K562 (cell line): Measurements from ENCODE around the gene C1QTNF12. TPM values are rescaled to one million over a fixed set of nuclear protein-coding genes. Genes with fewer than 3 reads are reported as not detected.

ENCODE experiments used
- DMBX1 ChIP-seq: fragments of 250-450 bp; sonication (Bioruptor Pico); IDR thresholded peaks from 2 replicates; pipeline ENCODE4 v1.8.0; 2022; ENCODE audit warnings: inconsistent platforms, mild to moderate bottlenecking, moderate library complexity, borderline replicate concordance
- E4F1 ChIP-seq: fragments of 250-450 bp; sonication (Bioruptor Pico); IDR thresholded peaks from 2 replicates; pipeline ENCODE4 v1.5.0; 2021; ENCODE audit warnings: mild to moderate bottlenecking, borderline replicate concordance
- ERF ChIP-seq: fragments of 450-650 bp; formaldehyde crosslinking; IDR thresholded peaks from 2 replicates; pipeline ENCODE4 v1.4.0; 2020; ENCODE audit warnings: mild to moderate bottlenecking, mixed read lengths
- ETV6 ChIP-seq, 3 experiments: fragments of 150-350 bp in 1 of 3; sonication (generic) in 1 of 3; formaldehyde crosslinking in 1 of 3; IDR thresholded peaks; 2 replicates each; pipeline versions ENCODE4 v1.6.1 to v1.8.0; 2014 to 2022; ENCODE audit warnings: borderline replicate concordance in 2 of 3, low read depth in 2 of 3, antibody characterized with exemption in 1 of 3, low read length in 1 of 3, mild to moderate bottlenecking in 1 of 3, missing genetic modification reagents in 1 of 3
- FOXP1 ChIP-seq: sonication (generic); formaldehyde crosslinking; IDR thresholded peaks from 2 replicates; pipeline ENCODE4 v1.8.0; 2022; ENCODE audit warnings: mild to moderate bottlenecking, missing genetic modification reagents
- HMGN3 ChIP-seq: IDR thresholded peaks from 2 replicates; pipeline ENCODE4 v1.6.1; 2011; ENCODE audit warnings: borderline replicate concordance, low read depth, mild to moderate bottlenecking, mixed read lengths, low read length; ENCODE audit not compliant: insufficient read length; ENCODE audit errors: extremely low read depth
- HMGXB4 ChIP-seq: sonication (generic); formaldehyde crosslinking; IDR thresholded peaks from 2 replicates; pipeline ENCODE4 v1.8.1; 2023; ENCODE audit warnings: mild to moderate bottlenecking, missing genetic modification reagents
- KLF1 ChIP-seq: fragments of 450-650 bp; IDR thresholded peaks from 2 replicates; pipeline ENCODE4 v1.6.1; 2016; ENCODE audit warnings: missing genetic modification characterization, missing compliant biosample characterization
- MXD1 ChIP-seq: fragments of 250-450 bp; sonication (Bioruptor Pico); IDR thresholded peaks from 2 replicates; pipeline ENCODE4 v1.8.0; 2021; ENCODE audit warnings: borderline replicate concordance, mild to moderate bottlenecking, moderate library complexity; ENCODE audit not compliant: poor library complexity, severe bottlenecking
- NR2C2 ChIP-seq, 2 experiments: fragments of 200-800 bp in 1 of 2; sonication (Bioruptor generic) in 1 of 2; sonication (generic) in 1 of 2; formaldehyde crosslinking in 1 of 2; IDR thresholded peaks; 2 replicates each; pipeline versions ENCODE4 v1.6.1 to v1.8.0; 2016 to 2022; ENCODE audit warnings: mild to moderate bottlenecking in 1 of 2, missing compliant biosample characterization in 1 of 2, missing genetic modification characterization in 1 of 2, missing genetic modification reagents in 1 of 2
- PHF8 ChIP-seq: fragments of 200-600 bp; sonication (generic); IDR thresholded peaks from 2 replicates; pipeline ENCODE4 v1.6.1; 2012; ENCODE audit warnings: mixed run types, mild to moderate bottlenecking, inconsistent platforms, low read length, moderate library complexity, borderline replicate concordance
- POU5F1 ChIP-seq: fragments of 150-350 bp; IDR thresholded peaks from 2 replicates; pipeline ENCODE4 v1.6.1; 2014; ENCODE audit warnings: borderline replicate concordance, low read length, low read depth, mild to moderate bottlenecking; ENCODE audit not compliant: partially characterized antibody
- U2AF2 ChIP-seq: fragments of 200-400 bp; formaldehyde crosslinking; optimal IDR thresholded peaks from 2 replicates; pipeline ENCODE3; 2017; ENCODE audit warnings: low read depth, mild to moderate bottlenecking, low read length
- ZBTB43 ChIP-seq: sonication (generic); formaldehyde crosslinking; IDR thresholded peaks from 2 replicates; pipeline ENCODE4 v1.8.0; 2023; ENCODE audit warnings: mild to moderate bottlenecking, missing genetic modification reagents
- ZBTB7A ChIP-seq: IDR thresholded peaks from 2 replicates; pipeline ENCODE4 v1.6.1; 2011; ENCODE audit warnings: low read depth, mild to moderate bottlenecking, low read length, moderate library complexity, borderline replicate concordance; ENCODE audit not compliant: control insufficient read depth
- polyA plus RNA-seq, 8 experiments: library from polyadenylated mRNA; depleted of rRNA in 4 of 8; stranded (reverse) in 5 of 8; unstranded in 3 of 8; fragments of >200 nt; fragmentation: Nextera tagmentation in 2 of 8; fragmentation: Illumina TruSeq in 1 of 8; extraction: Ambion mirVana in 2 of 8; extraction: Trizol in 1 of 8; gene quantifications; 2 replicates each; pipeline versions ENCODE4 v1.2.1 to v1.2.3, GENCODE V29; 2011 to 2014; ENCODE audit warnings: inconsistent platforms in 1 of 8, missing spikeins in 1 of 8
- total RNA-seq, 7 experiments: library from RNA; depleted of rRNA in 6 of 7; stranded (reverse); fragments of >200 nt in 6 of 7; fragmentation: Illumina TruSeq in 2 of 7; extraction: Trizol in 2 of 7; gene quantifications; 2 replicates each; pipeline versions ENCODE4 v1.2.1 to v1.2.3, GENCODE V29; 2011 to 2021; ENCODE audit warnings: low replicate concordance in 1 of 7

The C1QTNF12 gene
- total and polyA plus RNA-seq, 9 of the 15 experiments (the other 6 are each of a cell fraction or from before 2014, with no cell fraction given): 0.11 to 4.3 (median 0.93) TPM; not detected in 3

- TF ChIP-seq HMGXB4 (CRISPR knock-in tag) (peak; percentile 91), FOXP1 (CRISPR knock-in tag) (peak; percentile 92; the same call in 1 of the 2 replicates), ZBTB7A (0 out of 2 replicates have a peak, but pooled peaks have one; percentile 13), ZBTB43 (CRISPR knock-in tag) (no peak), DMBX1 (CRISPR knock-in tag) (peak; percentile 93), U2AF2 (no peak), MXD1 (CRISPR knock-in tag) (peak; percentile 68), E4F1 (0 out of 2 replicates have a peak, but pooled peaks have one; percentile 30), HMGN3 (peak; percentile 24), PHF8 (peak; percentile 52; the same call in 1 of the 2 replicates), NR2C2 (CRISPR knock-in tag; IDR thresholded peaks at IDR 0.05) (peak; percentile 83), NR2C2 (tag; IDR thresholded peaks at IDR 0.05) (peak; percentile 95), ERF (peak; percentile 96), ETV6 (IDR thresholded peaks at IDR 0.05; ENCODE audit: borderline replicate concordance in 1 of 2, low read depth in 2 of 2, low read length in 1 of 2) (no peak), ETV6 (CRISPR knock-in tag; IDR thresholded peaks at IDR 0.05; ENCODE audit: borderline replicate concordance) (peak; percentile 92; the same call in 1 of the 2 replicates), KLF1 (tag) (0 out of 2 replicates have a peak, but pooled peaks have one; percentile 28), POU5F1 (peak; percentile 0)
Measured at GRCh38 chr1:1232208-1232795, 14.2 kb downstream of the C1QTNF12 start, which contains the start of gene B3GALT6 (continued).
